Astrocyte (in vitro differentiated cells and primary cell): Measurements from ENCODE around the gene LBX1. TPM values are rescaled to one million over a fixed set of nuclear protein-coding genes. Genes with fewer than 3 reads are reported as not detected.

Source experiments
- DNase-seq: peaks from one replicate; pipeline ENCODE4 v3.0.0-alpha.2; 2010; ENCODE audit warnings: low read depth
- FAIRE-seq: peaks from 2 replicates; lab custom pipeline; 2011; peaks lifted over from hg19 to GRCh38; lab: Jason Lieb, UNC
- H2AFZ ChIP-seq: 2 replicates; pipeline ENCODE4 v1.6.0; 2012; ENCODE audit warnings: low read depth, low read length, inconsistent platforms
- H3K27ac ChIP-seq: 2 replicates; pipeline ENCODE4 v1.5.1; 2011; ENCODE audit warnings: low read depth, low read length, inconsistent platforms
- H3K27me3 ChIP-seq: 2 replicates; pipeline ENCODE4 v1.6.0; 2011; ENCODE audit warnings: low read length, inconsistent platforms; ENCODE audit not compliant: insufficient read depth
- H3K36me3 ChIP-seq: 2 replicates; pipeline ENCODE4 v1.5.1; 2011; ENCODE audit warnings: low read length, inconsistent platforms; ENCODE audit not compliant: insufficient read depth
- H3K4me1 ChIP-seq: 2 replicates; pipeline ENCODE4 v1.5.1; 2011; ENCODE audit warnings: low read length, inconsistent platforms; ENCODE audit not compliant: insufficient read depth
- H3K4me2 ChIP-seq: 2 replicates; pipeline ENCODE4 v1.6.0; 2012; ENCODE audit warnings: low read length, inconsistent platforms
- H3K4me3 ChIP-seq: 2 replicates; pipeline ENCODE4 v1.5.1; 2011; ENCODE audit warnings: low read depth, mild to moderate bottlenecking, low read length, inconsistent platforms; ENCODE audit not compliant: insufficient read depth
- H3K79me2 ChIP-seq: 2 replicates; pipeline ENCODE4 v1.6.0; 2012; ENCODE audit warnings: mild to moderate bottlenecking, low read length, inconsistent platforms; ENCODE audit not compliant: insufficient read depth
- H3K9ac ChIP-seq: 2 replicates; pipeline ENCODE4 v1.6.0; 2012; ENCODE audit warnings: mild to moderate bottlenecking, low read length, inconsistent platforms
- H3K9me3 ChIP-seq: 2 replicates; pipeline ENCODE4 v1.5.1; 2012; ENCODE audit warnings: low read depth, mild to moderate bottlenecking, low read length, inconsistent platforms; ENCODE audit not compliant: insufficient read depth
- H4K20me1 ChIP-seq: 2 replicates; pipeline ENCODE4 v1.6.0; 2012; ENCODE audit warnings: low read length, inconsistent platforms; ENCODE audit not compliant: insufficient read depth
- H3K27ac Mint-ChIP-seq: one replicate; pipeline ENCODE4 v1.8.0; 2021; ENCODE audit warnings: mild to moderate bottlenecking, mixed read lengths; ENCODE audit not compliant: unreplicated experiment
- H3K27me3 Mint-ChIP-seq: one replicate; pipeline ENCODE4 v1.8.0; 2021; ENCODE audit warnings: low read depth, mixed read lengths; ENCODE audit not compliant: unreplicated experiment
- H3K36me3 Mint-ChIP-seq: one replicate; pipeline ENCODE4 v1.8.0; 2021; ENCODE audit warnings: low read depth, mixed read lengths; ENCODE audit not compliant: unreplicated experiment
- H3K4me1 Mint-ChIP-seq: one replicate; pipeline ENCODE4 v1.8.0; 2021; ENCODE audit warnings: low read depth, mixed read lengths; ENCODE audit not compliant: unreplicated experiment
- H3K4me3 Mint-ChIP-seq: one replicate; pipeline ENCODE4 v1.8.0; 2021; ENCODE audit warnings: mild to moderate bottlenecking, moderate library complexity, mixed read lengths; ENCODE audit not compliant: unreplicated experiment
- H3K9me3 Mint-ChIP-seq: one replicate; pipeline ENCODE4 v1.8.0; 2021; ENCODE audit warnings: mild to moderate bottlenecking, mixed read lengths; ENCODE audit not compliant: unreplicated experiment
- EZH2 ChIP-seq: IDR thresholded peaks from 2 replicates; pipeline ENCODE4 v1.6.1; 2012; ENCODE audit warnings: mild to moderate bottlenecking, low read length, inconsistent platforms; ENCODE audit not compliant: insufficient read depth
- total RNA-seq: library from RNA; stranded (reverse); gene quantifications from 2 replicates; pipeline ENCODE4 v1.2.1, GENCODE V29; 2021
- TF ChIP-seq, protein P1 (sequence below): IDR thresholded peaks from 2 replicates; pipeline ENCODE4 v1.5.1; 2011; ENCODE audit warnings: low read depth, mild to moderate bottlenecking, inconsistent platforms, low read length, moderate library complexity; ENCODE audit not compliant: insufficient read depth

LBX1 gene
- total RNA-seq, 1 donor from 2014 or later = not detected

DNA sequence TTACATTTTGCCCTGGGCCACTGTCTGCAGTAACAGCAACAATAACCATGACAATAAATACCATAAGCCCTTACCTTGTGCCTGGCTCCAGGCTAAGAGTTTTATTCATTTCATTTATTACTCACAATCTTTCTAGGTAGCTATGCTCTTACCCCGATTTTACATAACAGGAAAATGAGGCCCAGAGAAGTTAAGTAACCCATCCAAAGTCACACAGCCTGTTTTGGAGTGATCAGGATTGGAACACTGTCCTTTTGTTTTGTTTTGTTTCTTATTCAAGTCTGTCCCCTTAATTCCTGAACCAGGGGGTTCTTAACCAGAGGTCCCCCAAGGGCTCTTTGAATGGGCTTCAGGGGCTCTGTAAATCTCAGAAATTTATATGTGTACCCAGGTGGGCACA, 4.2 kb upstream of the LBX1 start:
- Histone ChIP-seq H3K4me3 (no peak overlapping the region), H3K9me3 (no peaks in the 10 kb centered on the region), H3K79me2 (no peaks in the 10 kb centered on the region), H3K27me3 (peaks cover 93% of the 10 kb centered on the region), H2AFZ (no peak overlapping the region), H4K20me1 (peaks cover 32% of the 10 kb centered on the region), H3K9ac (no peak overlapping the region), H3K4me2 (no peak overlapping the region), H3K27ac (no peak overlapping the region), H3K4me1 (no peaks in the 10 kb centered on the region), H3K36me3 (no peaks in the 10 kb centered on the region)
- Mint-ChIP-seq H3K27ac (no peak overlapping the region), H3K9me3 (peaks cover 2% of the 10 kb centered on the region), H3K4me3 (no peak overlapping the region), H3K36me3 (no peaks in the 10 kb centered on the region), H3K4me1 (peaks cover 3% of the 10 kb centered on the region), H3K27me3 (peaks cover 81% of the 10 kb centered on the region)
- TF ChIP-seq, protein P1, sequence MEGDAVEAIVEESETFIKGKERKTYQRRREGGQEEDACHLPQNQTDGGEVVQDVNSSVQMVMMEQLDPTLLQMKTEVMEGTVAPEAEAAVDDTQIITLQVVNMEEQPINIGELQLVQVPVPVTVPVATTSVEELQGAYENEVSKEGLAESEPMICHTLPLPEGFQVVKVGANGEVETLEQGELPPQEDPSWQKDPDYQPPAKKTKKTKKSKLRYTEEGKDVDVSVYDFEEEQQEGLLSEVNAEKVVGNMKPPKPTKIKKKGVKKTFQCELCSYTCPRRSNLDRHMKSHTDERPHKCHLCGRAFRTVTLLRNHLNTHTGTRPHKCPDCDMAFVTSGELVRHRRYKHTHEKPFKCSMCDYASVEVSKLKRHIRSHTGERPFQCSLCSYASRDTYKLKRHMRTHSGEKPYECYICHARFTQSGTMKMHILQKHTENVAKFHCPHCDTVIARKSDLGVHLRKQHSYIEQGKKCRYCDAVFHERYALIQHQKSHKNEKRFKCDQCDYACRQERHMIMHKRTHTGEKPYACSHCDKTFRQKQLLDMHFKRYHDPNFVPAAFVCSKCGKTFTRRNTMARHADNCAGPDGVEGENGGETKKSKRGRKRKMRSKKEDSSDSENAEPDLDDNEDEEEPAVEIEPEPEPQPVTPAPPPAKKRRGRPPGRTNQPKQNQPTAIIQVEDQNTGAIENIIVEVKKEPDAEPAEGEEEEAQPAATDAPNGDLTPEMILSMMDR = no peak
- TF ChIP-seq EZH2 = no peak
- FAIRE-seq (no peak), DNase-seq (no peak)

DNA sequence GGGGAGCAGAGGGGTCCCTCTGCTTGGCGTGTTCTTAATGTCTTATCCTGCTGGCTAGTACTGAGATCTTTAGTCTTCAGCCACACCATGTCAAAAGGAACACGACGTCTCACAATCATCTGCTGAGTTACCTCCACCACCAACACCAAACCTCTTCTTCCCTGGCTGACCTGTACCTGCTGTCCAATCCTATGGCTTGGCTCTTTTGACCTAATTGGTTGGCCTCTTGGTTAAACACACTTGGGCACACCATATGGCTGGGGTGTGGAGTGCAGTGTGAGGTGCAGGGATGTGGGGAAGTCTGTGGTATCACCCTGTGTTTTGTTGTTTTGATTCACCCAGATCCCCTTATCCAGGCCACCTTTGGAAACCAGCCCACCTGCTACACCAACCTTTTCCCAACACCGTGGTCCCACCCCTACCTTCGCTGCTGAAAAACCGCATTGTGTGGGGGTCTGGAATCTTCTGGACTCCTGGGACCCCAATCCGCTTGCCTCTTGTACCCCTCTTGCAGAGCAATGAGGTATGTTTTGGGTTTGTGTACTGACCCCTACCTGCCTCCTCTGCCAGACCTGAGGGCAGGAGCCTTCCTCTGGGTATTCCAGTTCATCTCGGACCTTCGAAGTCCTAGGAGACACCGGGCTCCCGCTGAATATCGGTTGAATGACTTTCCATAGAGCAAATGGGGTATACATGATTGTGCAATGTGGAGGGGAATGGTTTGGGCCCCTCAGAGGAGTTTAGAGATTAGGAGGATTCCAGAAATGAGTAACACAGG, 2.8 kb upstream of the LBX1 start:
- TF ChIP-seq, protein P1 = no peak
- peak; percentile 43 for TF ChIP-seq EZH2
- Histone ChIP-seq H3K9me3 (no peaks in the 10 kb centered on the region), H4K20me1 (peaks cover 34% of the 10 kb centered on the region), H2AFZ (no peak overlapping the region), H3K36me3 (no peaks in the 10 kb centered on the region), H3K9ac (no peak overlapping the region), H3K4me1 (no peaks in the 10 kb centered on the region), H3K4me3 (no peak overlapping the region), H3K4me2 (no peak overlapping the region), H3K27me3 (peaks cover 93% of the 10 kb centered on the region), H3K79me2 (no peaks in the 10 kb centered on the region), H3K27ac (no peak overlapping the region)
- FAIRE-seq = no peak
- Mint-ChIP-seq H3K4me1 (peaks cover 3% of the 10 kb centered on the region), H3K9me3 (peaks cover 8% of the 10 kb centered on the region), H3K4me3 (no peak overlapping the region), H3K36me3 (peaks cover 2% of the 10 kb centered on the region), H3K27me3 (peaks cover 79% of the 10 kb centered on the region), H3K27ac (no peak overlapping the region)
- no peak for DNase-seq

DNA sequence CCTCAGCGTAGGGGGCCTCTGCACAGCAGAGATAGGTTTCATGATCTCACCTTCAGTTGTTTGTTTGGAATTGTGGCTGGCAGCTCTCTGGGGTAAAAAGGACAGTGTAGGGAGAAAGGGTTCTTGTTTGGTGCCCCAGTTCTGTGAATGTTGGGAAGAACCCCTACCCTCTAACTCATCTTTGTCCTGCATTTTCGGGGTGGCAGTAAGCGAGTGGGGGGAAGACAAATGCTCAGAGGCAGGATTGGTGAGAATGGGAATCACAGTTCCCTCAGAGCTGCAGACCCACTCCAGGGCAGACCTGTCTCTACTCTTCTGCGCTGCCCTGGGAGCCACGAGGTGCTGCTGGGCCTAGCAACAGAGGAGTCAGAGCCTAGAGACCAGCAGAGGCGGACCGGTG, 1.8 kb upstream of the LBX1 start:
- Mint-ChIP-seq H3K27me3 (peaks cover 78% of the 10 kb centered on the region), H3K27ac (no peak overlapping the region), H3K4me1 (no peaks in the 10 kb centered on the region), H3K9me3 (peaks cover 8% of the 10 kb centered on the region), H3K36me3 (peaks cover 4% of the 10 kb centered on the region), H3K4me3 (no peak overlapping the region)
- Histone ChIP-seq H3K27me3 (peaks cover 93% of the 10 kb centered on the region), H3K4me1 (no peaks in the 10 kb centered on the region), H3K36me3 (no peaks in the 10 kb centered on the region), H3K9ac (no peak overlapping the region), H3K4me3 (no peak overlapping the region), H3K4me2 (no peak overlapping the region), H3K27ac (no peak overlapping the region), H4K20me1 (peaks cover 36% of the 10 kb centered on the region), H2AFZ (no peak overlapping the region), H3K9me3 (no peaks in the 10 kb centered on the region), H3K79me2 (no peaks in the 10 kb centered on the region)
- FAIRE-seq = no peak
- TF ChIP-seq, protein P1 = no peak
- no peak for TF ChIP-seq EZH2
- no peak for DNase-seq
